ENCODE results near the gene MASP1. TPM values are rescaled to one million over a fixed set of nuclear protein-coding genes. Genes with fewer than 3 reads are reported as not detected.

Gene MASP1
- polyA plus RNA-seq, 1 donor (not counting 4 experiments of a cell fraction or from before 2014, with no cell fraction given) = not detected

- FAIRE-seq (no peak), DNase-seq (ENCODE audit: low read depth, low spot score) (no peak)
- no peak for TF ChIP-seq EZH2 (IDR thresholded peaks at IDR 0.05; ENCODE audit: low read length)
- no peaks in the 10 kb centered on the region for H3K9me1 ChIP-seq (ENCODE audit: control insufficient read depth, extremely low read depth, insufficient read depth, low read length)
- no peak overlapping the region for H2AFZ ChIP-seq (ENCODE audit: control insufficient read depth, low read length)
- no peak overlapping the region for H3K27ac ChIP-seq (ENCODE audit: control insufficient read depth, insufficient read depth, low read length)
- H3K4me3 ChIP-seq (ENCODE audit: control insufficient read depth in 2 of 3, extremely low read depth in 1 of 3, insufficient read depth in 2 of 3, low read depth in 1 of 3, low read length in 3 of 3) = no peak overlapping the region
- dilution Hi-C loops (cut with MboI; ENCODE audit: extremely low pct_ligation_motif_present, low sequenced_read_pairs) = no loop called here
- no peaks in the 10 kb centered on the region for H3K9me3 ChIP-seq (ENCODE audit: control insufficient read depth, low read depth, low read length)
- peak overlapping the region; percentile 7 for H3K4me2 ChIP-seq (ENCODE audit: control insufficient read depth, extremely low read depth, insufficient read depth, low read depth, low read length)
- no peaks in the 10 kb centered on the region for H3K27me3 ChIP-seq (ENCODE audit: control insufficient read depth, extremely low read depth, insufficient read depth, low read length)
- H3K4me1 ChIP-seq (ENCODE audit: control insufficient read depth, extremely low read depth, insufficient read depth, low read length) = peaks cover 5% of the 10 kb centered on the region
- H3K36me3 ChIP-seq (ENCODE audit: control insufficient read depth in 2 of 2, extremely low read depth in 1 of 2, insufficient read depth in 2 of 2, low read length in 2 of 2) = no peaks in the 10 kb centered on the region
- H4K20me1 ChIP-seq (ENCODE audit: control insufficient read depth, extremely low read depth, insufficient read depth, low read length) = no peaks in the 10 kb centered on the region
- no peaks in the 10 kb centered on the region for H3K79me2 ChIP-seq (ENCODE audit: control insufficient read depth, insufficient read depth, low read length)
- H3K9ac ChIP-seq (ENCODE audit: control insufficient read depth, extremely low read depth, insufficient read depth, low read length) = no peak overlapping the region
Measured at GRCh38 chr3:187274977-187275338, 16.6 kb downstream of the MASP1 start.

- FAIRE-seq (no peak), DNase-seq (ENCODE audit: low read depth, low spot score) (no peak)
- H3K9ac ChIP-seq (ENCODE audit: control insufficient read depth, extremely low read depth, insufficient read depth, low read length) = no peak overlapping the region
- H3K27ac ChIP-seq (ENCODE audit: control insufficient read depth, insufficient read depth, low read length) = no peak overlapping the region
- TF ChIP-seq CTCF (optimal IDR thresholded peaks at IDR 0.05 in 1 of 3, IDR thresholded peaks at IDR 0.05 in 1 of 3, conservative IDR thresholded peaks at IDR 0.05 in 1 of 3; ENCODE audit: extremely low read depth in 1 of 3, insufficient read depth in 2 of 3, low read length in 3 of 3) = no peak
- no peak for TF ChIP-seq EZH2 (IDR thresholded peaks at IDR 0.05; ENCODE audit: low read length)
- H3K27me3 ChIP-seq (ENCODE audit: control insufficient read depth, extremely low read depth, insufficient read depth, low read length) = no peaks in the 10 kb centered on the region
- no peaks in the 10 kb centered on the region for H3K36me3 ChIP-seq (ENCODE audit: control insufficient read depth in 2 of 2, extremely low read depth in 1 of 2, insufficient read depth in 2 of 2, low read length in 2 of 2)
- H3K4me3 ChIP-seq (ENCODE audit: control insufficient read depth in 2 of 3, extremely low read depth in 1 of 3, insufficient read depth in 2 of 3, low read depth in 1 of 3, low read length in 3 of 3) = no peak overlapping the region
- no peak overlapping the region for H3K4me2 ChIP-seq (ENCODE audit: control insufficient read depth, extremely low read depth, insufficient read depth, low read depth, low read length)
- peaks cover 5% of the 10 kb centered on the region for H3K4me1 ChIP-seq (ENCODE audit: control insufficient read depth, extremely low read depth, insufficient read depth, low read length)
- H2AFZ ChIP-seq (ENCODE audit: control insufficient read depth, low read length) = no peak overlapping the region
- H3K9me1 ChIP-seq (ENCODE audit: control insufficient read depth, extremely low read depth, insufficient read depth, low read length) = no peaks in the 10 kb centered on the region
- H3K9me3 ChIP-seq (ENCODE audit: control insufficient read depth, low read depth, low read length) = peaks cover 2% of the 10 kb centered on the region
- dilution Hi-C loops (cut with MboI; ENCODE audit: extremely low pct_ligation_motif_present, low sequenced_read_pairs) = no loop called here
- no peaks in the 10 kb centered on the region for H4K20me1 ChIP-seq (ENCODE audit: control insufficient read depth, extremely low read depth, insufficient read depth, low read length)
- no peaks in the 10 kb centered on the region for H3K79me2 ChIP-seq (ENCODE audit: control insufficient read depth, insufficient read depth, low read length)
Measured at GRCh38 chr3:187274315-187274976, 17.1 kb downstream of the MASP1 start.

- no peak for DNase-seq (ENCODE audit: low read depth, low spot score)
- H3K27ac ChIP-seq (ENCODE audit: control insufficient read depth, insufficient read depth, low read length) = no peak overlapping the region
- H3K9ac ChIP-seq (ENCODE audit: control insufficient read depth, extremely low read depth, insufficient read depth, low read length) = no peak overlapping the region
- no peaks in the 10 kb centered on the region for H4K20me1 ChIP-seq (ENCODE audit: control insufficient read depth, extremely low read depth, insufficient read depth, low read length)
- H3K36me3 ChIP-seq (ENCODE audit: control insufficient read depth in 2 of 2, extremely low read depth in 1 of 2, insufficient read depth in 2 of 2, low read length in 2 of 2) = no peaks in the 10 kb centered on the region
- no peak overlapping the region for H2AFZ ChIP-seq (ENCODE audit: control insufficient read depth, low read length)
- FAIRE-seq = no peak
- H3K79me2 ChIP-seq (ENCODE audit: control insufficient read depth, insufficient read depth, low read length) = no peaks in the 10 kb centered on the region
- H3K9me1 ChIP-seq (ENCODE audit: control insufficient read depth, extremely low read depth, insufficient read depth, low read length) = no peaks in the 10 kb centered on the region
- no peak overlapping the region for H3K4me2 ChIP-seq (ENCODE audit: control insufficient read depth, extremely low read depth, insufficient read depth, low read depth, low read length)
- no peaks in the 10 kb centered on the region for H3K27me3 ChIP-seq (ENCODE audit: control insufficient read depth, extremely low read depth, insufficient read depth, low read length)
- TF ChIP-seq EZH2 (IDR thresholded peaks at IDR 0.05; ENCODE audit: low read length) = no peak
- TF ChIP-seq CTCF (optimal IDR thresholded peaks at IDR 0.05 in 1 of 3, IDR thresholded peaks at IDR 0.05 in 1 of 3, conservative IDR thresholded peaks at IDR 0.05 in 1 of 3; ENCODE audit: extremely low read depth in 1 of 3, insufficient read depth in 2 of 3, low read length in 3 of 3) = no peak
- dilution Hi-C loops (cut with MboI; ENCODE audit: extremely low pct_ligation_motif_present, low sequenced_read_pairs) = no loop called here
- peaks cover 3% of the 10 kb centered on the region for H3K9me3 ChIP-seq (ENCODE audit: control insufficient read depth, low read depth, low read length)
- H3K4me3 ChIP-seq (ENCODE audit: control insufficient read depth in 2 of 3, extremely low read depth in 1 of 3, insufficient read depth in 2 of 3, low read depth in 1 of 3, low read length in 3 of 3) = no peak overlapping the region
- peaks cover 5% of the 10 kb centered on the region for H3K4me1 ChIP-seq (ENCODE audit: control insufficient read depth, extremely low read depth, insufficient read depth, low read length)
Measured at GRCh38 chr3:187271582-187271981, 20.0 kb downstream of the MASP1 start.
